ENCODE measurements around the gene PEX11B.

The PEX11B gene

GRCh38 chr1:145878724-145879123 lies 39.8 kb downstream of the PEX11B start:
- no peaks in the 10 kb centered on the region for H3K4me1 ChIP-seq (ENCODE audit: low read length)
- peaks cover 13% of the 10 kb centered on the region; the same call in 1 of the 2 replicates for H3K27me3 ChIP-seq (replicated peaks; ENCODE audit: insufficient read depth, low read length)
- no peak overlapping the region for H3K4me3 ChIP-seq (ENCODE audit: low read length)
- no peaks in the 10 kb centered on the region for H3K9me2 ChIP-seq (replicated peaks; ENCODE audit: insufficient read depth, low read length)
- no peaks in the 10 kb centered on the region for H4K20me1 ChIP-seq (ENCODE audit: insufficient read depth, low read length)
- no peaks in the 10 kb centered on the region for H3K9me3 ChIP-seq (replicated peaks; ENCODE audit: insufficient read depth, low read length)
- H3K4me2 ChIP-seq (ENCODE audit: low read depth, low read length) = no peak overlapping the region
- no peaks in the 10 kb centered on the region for H3K79me2 ChIP-seq (ENCODE audit: low read length)
- H3K9ac ChIP-seq (ENCODE audit: low read length) = no peak overlapping the region
- TF ChIP-seq EZH2 (optimal IDR thresholded peaks at IDR 0.05; ENCODE audit: low read depth, low read length) (no peak), CTCF (IDR thresholded peaks at IDR 0.05; ENCODE audit: low read length) (no peak), EZH2phosphoT487 (IDR thresholded peaks at IDR 0.05; ENCODE audit: low read length) (no peak)
- no peak overlapping the region for H2AFZ ChIP-seq (ENCODE audit: low read length)
- DNase-seq = no peak
- H3F3A ChIP-seq (ENCODE audit: insufficient read depth, low read length) = no peaks in the 10 kb centered on the region
- no peaks in the 10 kb centered on the region for H3K36me3 ChIP-seq (replicated peaks; ENCODE audit: insufficient read depth, low read length)
- no peak overlapping the region for H3K27ac ChIP-seq (ENCODE audit: low read length)

GRCh38 chr1:145877923-145878486 lies 40.5 kb downstream of the PEX11B start:
- Histone ChIP-seq H3K9me2 (replicated peaks; ENCODE audit: insufficient read depth, low read length) (no peaks in the 10 kb centered on the region), H3K4me3 (ENCODE audit: low read length) (no peak overlapping the region), H3K27me3 (replicated peaks; ENCODE audit: insufficient read depth, low read length) (peaks cover 12% of the 10 kb centered on the region; the same call in 1 of the 2 replicates), H3K27ac (ENCODE audit: low read length) (no peak overlapping the region), H3K9me3 (replicated peaks; ENCODE audit: insufficient read depth, low read length) (no peaks in the 10 kb centered on the region), H3K36me3 (replicated peaks; ENCODE audit: insufficient read depth, low read length) (no peaks in the 10 kb centered on the region), H2AFZ (ENCODE audit: low read length) (no peak overlapping the region), H3K79me2 (ENCODE audit: low read length) (no peaks in the 10 kb centered on the region), H3K4me2 (ENCODE audit: low read depth, low read length) (no peak overlapping the region), H4K20me1 (ENCODE audit: insufficient read depth, low read length) (no peaks in the 10 kb centered on the region), H3F3A (ENCODE audit: insufficient read depth, low read length) (no peaks in the 10 kb centered on the region), H3K9ac (ENCODE audit: low read length) (no peak overlapping the region), H3K4me1 (ENCODE audit: low read length) (no peaks in the 10 kb centered on the region)
- DNase-seq = no peak
- TF ChIP-seq EZH2phosphoT487 (IDR thresholded peaks at IDR 0.05; ENCODE audit: low read length) (no peak), CTCF (IDR thresholded peaks at IDR 0.05; ENCODE audit: low read length) (no peak), EZH2 (optimal IDR thresholded peaks at IDR 0.05; ENCODE audit: low read depth, low read length) (no peak)

- no peaks in the 10 kb centered on the region for H4K20me1 ChIP-seq (ENCODE audit: insufficient read depth, low read length)
- no peak overlapping the region for H3K27ac ChIP-seq (ENCODE audit: low read length)
- H3K4me2 ChIP-seq (ENCODE audit: low read depth, low read length) = no peak overlapping the region
- no peak overlapping the region for H3K4me3 ChIP-seq (ENCODE audit: low read length)
- DNase-seq = no peak
- TF ChIP-seq EZH2 (optimal IDR thresholded peaks at IDR 0.05; ENCODE audit: low read depth, low read length) = no peak
- TF ChIP-seq EZH2phosphoT487 (IDR thresholded peaks at IDR 0.05; ENCODE audit: low read length) = no peak
- TF ChIP-seq CTCF (IDR thresholded peaks at IDR 0.05; ENCODE audit: low read length) = no peak
- peaks cover 19% of the 10 kb centered on the region; the same call in 1 of the 2 replicates for H3K27me3 ChIP-seq (replicated peaks; ENCODE audit: insufficient read depth, low read length)
- no peaks in the 10 kb centered on the region for H3K9me2 ChIP-seq (replicated peaks; ENCODE audit: insufficient read depth, low read length)
- no peaks in the 10 kb centered on the region for H3K9me3 ChIP-seq (replicated peaks; ENCODE audit: insufficient read depth, low read length)
- 0 out of 2 replicates have a peak, but pooled peaks cover 5% of the 10 kb centered on the region for H3F3A ChIP-seq (ENCODE audit: insufficient read depth, low read length)
- no peaks in the 10 kb centered on the region for H3K79me2 ChIP-seq (ENCODE audit: low read length)
- H3K9ac ChIP-seq (ENCODE audit: low read length) = no peak overlapping the region
- no peak overlapping the region for H2AFZ ChIP-seq (ENCODE audit: low read length)
- peaks cover 6% of the 10 kb centered on the region for H3K4me1 ChIP-seq (ENCODE audit: low read length)
- no peaks in the 10 kb centered on the region for H3K36me3 ChIP-seq (replicated peaks; ENCODE audit: insufficient read depth, low read length)
These were observed 43.9 kb downstream of the PEX11B start for GRCh38 chr1:145874646-145875045.

All from MM.1S (cell line).